MV-4-11 (cell line): Measurements from ENCODE around the gene PTPRN2.

Source experiments
- DNase-seq: peaks from one replicate; lab custom pipeline; 2025; lab: John Stamatoyannopoulos, UW

PTPRN2 gene

GRCh38 chr7:158112571-158113320, 474.9 kb downstream of the PTPRN2 start:
- DNase-seq: no peak

GRCh38 chr7:158111906-158112570, 475.6 kb downstream of the PTPRN2 start:
- no peak for DNase-seq

- DNase-seq: no peak
These were observed 476.4 kb downstream of the PTPRN2 start for GRCh38 chr7:158111049-158111751.

GRCh38 chr7:158110661-158111048, 477.0 kb downstream of the PTPRN2 start:
- DNase-seq: no peak

- DNase-seq: no peak
These were observed 477.5 kb downstream of the PTPRN2 start for GRCh38 chr7:158110034-158110590.

GRCh38 chr7:158109364-158110033, 478.1 kb downstream of the PTPRN2 start:
- DNase-seq: no peak

- DNase-seq: no peak
These were observed 478.9 kb downstream of the PTPRN2 start for GRCh38 chr7:158108646-158109293.

- no peak for DNase-seq
These were observed 479.8 kb downstream of the PTPRN2 start for GRCh38 chr7:158107806-158108205.

GRCh38 chr7:158106272-158106671, 481.4 kb downstream of the PTPRN2 start:
- DNase-seq: no peak

- DNase-seq: no peak
These were observed 484.2 kb downstream of the PTPRN2 start for GRCh38 chr7:158103378-158103777.

- DNase-seq: no peak
These were observed 484.7 kb downstream of the PTPRN2 start for GRCh38 chr7:158102897-158103296.

GRCh38 chr7:158101821-158102450, 485.7 kb downstream of the PTPRN2 start:
- no peak for DNase-seq

GRCh38 chr7:158098125-158099030, 489.2 kb downstream of the PTPRN2 start:
- no peak for DNase-seq

GRCh38 chr7:158097453-158098124, 490.0 kb downstream of the PTPRN2 start:
- no peak for DNase-seq

GRCh38 chr7:158097106-158097452, 490.5 kb downstream of the PTPRN2 start:
- no peak for DNase-seq

- DNase-seq: no peak
These were observed 491.0 kb downstream of the PTPRN2 start for GRCh38 chr7:158096582-158096981.

- no peak for DNase-seq
These were observed 492.9 kb downstream of the PTPRN2 start for GRCh38 chr7:158094671-158095226.

- DNase-seq: no peak
These were observed 493.6 kb downstream of the PTPRN2 start for GRCh38 chr7:158094046-158094445.

- DNase-seq: no peak
These were observed 494.3 kb downstream of the PTPRN2 start for GRCh38 chr7:158093156-158093796.
